Retinal pigment epithelial cell (primary cell): Measurements from ENCODE around the gene SLC39A1.
A peak's percentile ranks its signal among the peaks of the same experiment; 100 is the strongest.

Experiments used
- DNase-seq: peaks from one replicate; pipeline ENCODE4 v3.0.0-alpha.2; 2010; ENCODE audit warnings: low read depth
- H3K4me3 ChIP-seq: 2 replicates; pipeline ENCODE4 v1.5.1; 2011; ENCODE audit warnings: mild to moderate bottlenecking, low read length, control low read depth, moderate library complexity
- CTCF ChIP-seq: conservative IDR thresholded peaks from 2 replicates; pipeline ENCODE4 v1.5.1; 2011; ENCODE audit warnings: low read depth, low read length, control low read depth, inconsistent platforms

The SLC39A1 gene

DNA sequence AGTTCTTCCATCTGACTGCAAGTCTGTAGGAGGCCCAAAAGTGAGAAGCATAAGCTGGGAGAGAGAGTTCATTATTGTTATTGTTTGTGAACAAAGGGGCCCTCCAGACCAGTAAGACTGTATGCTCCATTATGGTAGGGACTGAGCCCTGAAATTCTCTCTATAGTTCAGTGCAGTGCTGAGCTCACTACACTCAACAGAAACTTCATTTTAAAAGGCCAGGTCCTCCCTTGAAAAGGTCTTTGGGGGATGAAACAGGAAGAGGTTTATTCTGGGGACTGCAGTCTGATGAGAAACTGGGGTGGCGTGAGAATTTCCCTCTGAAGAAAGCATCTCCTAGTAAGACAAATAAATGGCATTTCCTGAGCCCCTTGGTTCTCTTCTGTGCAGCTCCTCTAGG, 35.1 kb downstream of the SLC39A1 start:
- no peak for TF ChIP-seq CTCF
- H3K4me3 ChIP-seq, result no peak overlapping the region
- no peak for DNase-seq

DNA sequence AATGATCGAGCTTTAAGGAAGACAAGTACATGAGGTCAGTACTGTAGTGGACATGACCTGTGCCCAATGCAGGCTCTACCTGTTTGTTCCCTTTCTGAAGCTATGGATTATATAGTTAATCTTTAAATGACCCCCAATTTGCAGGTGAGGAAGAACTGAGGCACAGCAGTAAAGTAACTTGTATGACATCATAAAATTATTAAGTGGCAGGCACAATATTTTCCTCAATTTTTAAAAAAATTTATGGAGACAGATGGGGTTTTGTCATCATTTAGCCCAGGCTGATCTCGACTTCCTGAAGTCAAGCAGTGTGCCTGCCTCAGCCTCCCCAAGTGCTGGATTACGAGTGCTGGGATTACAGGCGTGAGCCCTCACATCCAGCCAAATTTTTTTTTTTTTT, 36.9 kb downstream of the SLC39A1 start:
- no peak for DNase-seq
- H3K4me3 ChIP-seq, result no peak overlapping the region
- no peak for TF ChIP-seq CTCF

DNA sequence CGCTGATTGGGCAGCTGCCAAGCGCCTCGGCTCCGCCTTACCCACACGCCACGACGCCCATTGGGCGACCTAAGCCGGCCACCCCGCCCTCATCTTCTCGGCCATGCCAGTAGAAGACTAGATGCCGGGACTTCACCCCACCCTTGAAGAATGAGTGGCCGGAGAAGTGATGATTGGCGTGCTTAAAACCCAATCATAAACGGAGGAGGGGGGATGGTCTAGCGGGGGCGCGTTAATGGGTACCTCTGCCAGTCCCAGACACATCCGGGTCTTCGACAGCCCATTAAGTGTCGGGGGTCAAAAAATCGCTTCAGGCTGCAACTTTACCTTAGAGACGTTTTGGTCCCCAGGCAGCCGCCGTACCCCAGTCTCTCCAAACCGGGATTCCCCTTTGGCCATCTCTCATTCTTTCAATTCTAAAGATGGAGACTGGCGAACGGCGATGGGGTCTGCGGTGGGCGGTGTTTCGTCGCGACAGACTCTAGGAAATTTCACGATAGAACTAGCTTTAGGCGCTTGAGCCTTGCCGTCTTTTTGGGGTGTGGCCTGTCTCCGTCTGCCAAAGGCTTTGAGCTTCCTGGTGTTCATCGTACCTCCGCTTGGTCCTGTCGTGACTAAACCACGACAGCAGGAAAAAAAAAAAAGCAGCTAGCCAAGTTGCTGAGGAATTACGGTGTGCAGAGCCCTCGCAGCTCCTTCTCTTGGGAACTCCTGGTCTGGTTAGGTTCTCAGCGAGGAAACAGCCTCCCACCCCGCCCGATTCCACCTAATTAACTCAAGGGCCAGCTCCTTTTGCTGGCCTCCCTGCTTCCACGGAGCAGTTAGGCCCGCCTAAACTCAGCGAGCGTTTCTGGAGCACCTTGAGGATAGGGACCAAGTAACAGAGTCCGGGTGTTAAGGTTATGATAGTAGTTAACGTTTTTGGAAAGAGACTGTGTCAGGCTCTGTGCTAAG, 40.1 kb downstream of the SLC39A1 start, which contains the start of gene GATAD2B:
Gene GATAD2B (minus strand): TSS at position 1 of the 954 bp plus-strand sequence. CDS start 94,625 bp downstream, outside the sequence.
- DNase-seq, result peak; percentile 100
- no peak for TF ChIP-seq CTCF
- peak within 1 kb of the TSS; percentile 84 for H3K4me3 ChIP-seq

DNA sequence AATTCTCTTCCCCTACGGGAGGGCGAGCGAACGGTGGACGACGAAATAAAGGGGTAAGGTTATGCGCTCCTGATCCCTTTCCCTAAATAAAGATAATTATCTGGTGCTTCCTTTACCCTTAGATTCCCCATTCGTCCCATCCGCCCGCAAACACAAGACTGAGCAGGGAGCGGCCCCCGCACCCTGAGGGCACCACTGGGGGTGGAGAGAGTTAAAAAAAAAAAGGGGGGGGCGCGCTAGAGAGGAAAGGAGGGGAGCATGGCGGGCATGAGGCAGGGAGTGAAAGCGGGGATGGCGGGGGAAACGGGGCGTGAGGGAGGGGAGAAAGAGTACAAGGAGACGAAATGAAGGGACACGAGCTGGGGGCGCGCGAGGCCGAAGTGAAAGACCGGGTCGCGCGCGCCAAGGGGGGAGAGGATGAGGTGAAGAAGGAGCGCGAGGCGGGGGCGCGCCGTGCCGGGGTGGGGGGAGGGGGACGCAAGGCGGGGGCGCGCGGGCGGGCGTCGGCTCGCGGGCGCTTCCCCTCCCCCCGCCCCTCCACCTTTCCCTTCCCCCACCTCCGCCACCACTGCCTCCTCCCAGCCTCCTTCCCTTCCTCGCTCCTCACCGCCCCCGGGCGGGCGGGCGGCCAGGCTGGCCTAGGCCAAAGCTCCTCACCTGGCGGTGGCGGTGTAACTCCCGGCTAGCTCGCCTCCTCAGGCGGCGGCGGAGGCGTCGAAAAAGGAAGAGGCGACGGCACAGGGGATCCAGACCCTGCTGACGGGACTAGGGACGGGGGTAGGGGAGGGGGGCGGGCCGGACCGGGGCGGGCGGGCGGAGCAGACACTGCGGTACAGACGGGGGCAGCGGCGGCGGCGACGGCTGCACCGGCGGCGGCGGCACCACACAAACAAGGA, 41.0 kb downstream of the SLC39A1 start:
- no peak for DNase-seq
- peak overlapping the region; percentile 84 for H3K4me3 ChIP-seq
- TF ChIP-seq CTCF, result peak; percentile 11

DNA sequence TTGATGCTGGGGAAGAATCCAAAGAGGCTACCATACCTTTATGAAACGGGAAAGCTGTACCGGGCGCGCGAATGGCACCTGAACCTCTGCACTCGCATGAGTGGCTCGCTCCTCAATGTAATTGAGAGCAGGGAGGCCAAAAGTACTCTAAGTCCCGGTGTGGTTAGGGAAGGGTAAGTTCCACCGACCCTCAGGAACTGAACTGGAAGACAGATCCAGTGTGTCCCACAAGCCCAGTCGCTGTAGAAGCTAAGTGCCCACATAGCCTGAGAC, 41.6 kb downstream of the SLC39A1 start:
- DNase-seq, result no peak
- no peak for TF ChIP-seq CTCF
- H3K4me3 ChIP-seq, result peak overlapping the region; percentile 84

DNA sequence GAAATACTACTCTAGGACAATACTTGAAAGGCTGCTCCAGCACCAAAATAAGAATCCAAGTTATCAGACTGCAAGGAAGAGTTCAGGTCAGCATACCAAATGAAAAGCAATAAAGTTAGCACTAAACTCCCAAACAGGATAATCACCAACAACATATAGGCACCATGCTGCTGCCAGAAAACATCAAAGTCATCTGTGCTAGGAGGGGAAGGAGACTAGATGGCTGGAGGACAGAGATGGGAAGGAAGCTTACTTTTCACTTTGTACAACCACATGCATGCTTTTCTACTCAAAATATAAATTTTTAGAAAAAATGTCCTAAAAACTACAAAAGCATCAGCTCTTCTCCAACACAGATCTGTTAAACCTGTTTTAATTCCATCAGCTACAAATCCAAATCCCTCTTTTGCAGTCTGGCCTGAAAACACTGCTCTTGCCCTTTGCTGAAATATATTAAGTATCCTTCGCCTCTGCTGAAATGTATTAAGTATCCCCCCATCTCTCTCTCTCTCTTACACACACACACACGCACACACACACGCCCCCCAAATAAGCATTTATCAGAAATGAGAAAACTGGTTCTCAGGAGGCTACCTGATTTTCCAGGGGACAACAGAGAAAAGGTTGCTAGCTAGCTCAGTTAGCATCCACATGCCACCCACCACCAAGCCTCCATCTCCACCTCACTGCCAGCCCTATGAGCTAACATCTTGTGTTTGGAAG, 42.1 kb downstream of the SLC39A1 start:
- DNase-seq, result no peak
- no peak for TF ChIP-seq CTCF
- peak overlapping the region; percentile 84 for H3K4me3 ChIP-seq
